HG03521 (cell line): ENCODE results near the gene CUX1.
"Not testable (repeated sequence)": the region's sequence is repeated elsewhere in the genome, so short reads cannot be mapped to it uniquely, and the experiment has no call there.

ENCODE experiments used
- ATAC-seq: cut with Tn5 transposase; IDR thresholded peaks from one replicate; pipeline ENCODE4 v1.9.1; 2021; ENCODE audit warnings: mild to moderate bottlenecking, moderate library complexity; ENCODE audit not compliant: unreplicated experiment

CUX1 gene

GRCh38 chr7:102029616-102030015, 212.2 kb downstream of the CUX1 start:
- no peak for ATAC-seq

DNA sequence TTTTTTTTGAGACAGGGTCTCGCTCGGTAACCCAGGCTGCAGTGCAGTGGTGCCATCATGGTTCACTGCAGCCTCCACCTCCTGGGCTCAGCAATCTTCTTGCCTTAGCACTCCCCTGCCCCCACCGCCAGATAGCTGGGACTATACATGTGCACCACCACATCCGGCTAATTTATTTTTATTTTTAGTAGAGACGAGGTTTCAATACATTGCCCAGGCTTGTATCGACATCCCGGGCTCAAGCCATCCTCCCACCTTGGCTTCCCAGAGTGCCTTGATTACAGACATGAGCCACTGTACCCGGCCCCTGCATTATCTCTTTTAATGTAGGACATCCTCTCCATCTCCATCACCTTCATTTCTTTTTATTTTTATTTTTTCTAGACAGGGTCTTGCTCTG, 213.3 kb downstream of the CUX1 start:
- no peak for ATAC-seq

DNA sequence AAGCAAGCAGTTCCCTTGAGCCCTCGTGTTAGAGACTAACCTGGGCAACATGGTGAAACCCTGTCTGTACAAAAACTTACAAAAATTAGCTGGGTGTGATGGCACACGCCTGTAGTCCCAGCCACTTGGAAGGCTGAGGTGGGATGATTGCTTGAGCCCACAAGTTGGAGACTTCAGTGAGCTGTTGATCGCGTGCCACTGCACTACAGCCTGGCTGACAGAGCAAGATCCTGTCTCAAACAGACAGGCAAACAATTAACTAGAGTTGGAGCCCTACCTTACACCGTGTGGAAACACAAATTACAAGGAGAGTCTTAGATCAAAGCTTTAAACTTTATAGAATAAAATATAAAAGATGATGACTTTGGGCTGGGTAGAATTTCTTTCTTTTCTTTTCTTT, 219.5 kb downstream of the CUX1 start:
- no peak for ATAC-seq

DNA sequence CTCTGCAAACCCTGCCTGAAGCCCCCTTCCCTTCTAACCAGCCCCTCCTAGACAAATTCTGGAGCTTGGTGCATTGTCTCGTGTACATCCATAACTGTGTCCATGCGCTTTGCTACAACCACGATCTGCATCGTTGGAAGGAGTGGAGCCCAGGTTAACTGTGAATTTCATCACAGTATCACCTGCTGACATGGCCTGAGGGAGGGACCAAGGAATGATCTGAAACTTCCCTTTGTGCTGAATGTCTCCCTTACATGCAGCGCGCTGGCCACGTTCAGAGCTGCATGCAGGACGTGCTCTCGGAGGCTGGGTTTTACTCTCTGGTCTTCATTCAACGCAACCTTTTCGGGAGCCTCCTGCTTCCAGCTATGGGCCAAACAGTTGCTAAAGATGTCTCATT, 222.3 kb downstream of the CUX1 start:
- no peak for ATAC-seq

DNA sequence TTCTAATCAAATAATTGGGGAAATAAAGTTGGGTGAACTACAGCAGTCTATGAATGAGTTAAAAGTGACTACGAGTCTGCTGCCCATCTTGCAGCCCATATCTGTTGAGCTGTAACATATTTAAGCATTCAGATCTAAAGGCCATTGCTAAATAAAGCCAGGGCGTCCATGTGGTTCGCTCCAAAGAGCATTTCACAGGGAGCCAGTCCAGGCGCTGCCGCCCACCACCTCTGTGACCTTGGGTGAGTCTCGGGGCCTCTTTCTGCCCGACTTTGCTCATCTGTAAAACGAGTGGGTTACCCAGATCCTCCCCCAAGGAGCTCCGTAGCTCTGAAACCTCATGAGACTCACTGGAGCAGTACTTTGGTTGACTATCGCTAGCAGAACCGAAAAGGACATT, 223.1 kb downstream of the CUX1 start:
- ATAC-seq, result no peak

GRCh38 chr7:102042016-102042656, 224.7 kb downstream of the CUX1 start:
- ATAC-seq, result no peak

GRCh38 chr7:102042796-102043195, 225.4 kb downstream of the CUX1 start:
- ATAC-seq, result not testable (repeated sequence)

- no peak for ATAC-seq
These were observed 227.2 kb downstream of the CUX1 start for GRCh38 chr7:102044641-102044983.

DNA sequence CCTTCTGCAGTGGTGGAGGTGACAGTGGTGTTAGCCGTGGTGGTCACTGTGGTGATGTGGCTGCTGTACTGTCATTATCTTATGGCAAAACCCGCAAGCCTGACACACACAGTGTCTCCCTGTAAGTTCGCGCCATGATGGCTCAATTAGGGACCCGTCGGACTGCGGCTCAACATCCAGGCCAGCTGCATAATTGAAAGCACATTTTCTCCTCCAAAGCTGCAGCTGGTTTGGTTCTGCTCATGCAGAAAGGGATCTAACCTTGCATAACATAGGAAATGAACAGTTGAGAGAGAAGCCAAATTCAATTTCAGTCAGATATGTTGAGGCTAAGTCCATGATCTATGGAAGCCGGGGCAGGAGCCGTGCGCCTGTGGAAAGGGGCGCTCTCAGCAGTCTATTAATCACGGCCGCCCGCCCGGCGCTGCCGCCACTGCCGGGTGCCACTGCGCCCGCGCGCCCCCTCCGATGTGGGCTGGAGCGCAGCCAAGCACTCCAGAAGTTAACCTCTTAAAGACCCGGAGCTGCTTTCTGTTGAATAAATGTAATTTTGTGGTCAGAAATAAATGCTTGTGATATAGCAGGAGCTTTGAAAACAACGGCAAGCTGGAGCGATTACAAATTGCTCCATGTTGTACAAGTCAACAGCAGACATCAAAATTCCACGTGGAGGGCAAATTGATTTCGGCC, 227.7 kb downstream of the CUX1 start:
- ATAC-seq, result no peak

- ATAC-seq, result no peak
These were observed 228.4 kb downstream of the CUX1 start for GRCh38 chr7:102045681-102046372.

DNA sequence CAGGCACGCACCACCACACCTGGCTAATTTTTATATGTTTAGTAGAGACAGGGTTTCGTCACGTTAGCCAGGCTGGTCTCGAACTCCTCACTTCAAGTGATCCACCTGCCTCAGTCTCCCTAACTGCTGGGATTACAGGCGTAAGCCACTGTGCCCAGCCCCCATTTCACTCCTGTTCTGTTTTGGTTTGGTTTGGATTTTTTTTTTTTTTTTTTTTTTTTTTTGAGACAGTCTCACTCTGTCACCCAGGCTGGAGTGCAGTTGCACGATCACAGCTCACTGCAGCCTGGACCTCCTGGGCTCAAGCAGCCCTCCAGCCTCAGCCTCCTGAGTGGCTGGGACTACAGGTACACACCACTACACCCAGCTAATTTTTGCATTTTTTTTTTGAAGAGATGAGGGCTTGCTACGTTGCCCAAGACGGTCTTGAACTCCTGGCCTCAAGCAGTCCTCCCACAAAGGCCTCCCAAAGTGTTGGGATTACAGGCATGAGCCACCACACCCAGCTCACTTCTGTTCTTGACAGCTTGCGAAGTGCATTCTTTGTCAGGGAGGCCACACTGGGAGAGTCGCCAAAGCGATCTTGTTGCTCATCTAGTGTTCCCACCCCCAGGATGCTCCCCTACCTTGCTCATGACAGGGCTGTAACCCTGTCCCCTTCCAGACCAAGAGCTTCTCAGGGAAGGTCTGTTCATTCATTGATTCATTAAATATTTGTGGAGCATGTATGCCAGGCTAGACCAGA, 229.1 kb downstream of the CUX1 start:
- ATAC-seq, result no peak

DNA sequence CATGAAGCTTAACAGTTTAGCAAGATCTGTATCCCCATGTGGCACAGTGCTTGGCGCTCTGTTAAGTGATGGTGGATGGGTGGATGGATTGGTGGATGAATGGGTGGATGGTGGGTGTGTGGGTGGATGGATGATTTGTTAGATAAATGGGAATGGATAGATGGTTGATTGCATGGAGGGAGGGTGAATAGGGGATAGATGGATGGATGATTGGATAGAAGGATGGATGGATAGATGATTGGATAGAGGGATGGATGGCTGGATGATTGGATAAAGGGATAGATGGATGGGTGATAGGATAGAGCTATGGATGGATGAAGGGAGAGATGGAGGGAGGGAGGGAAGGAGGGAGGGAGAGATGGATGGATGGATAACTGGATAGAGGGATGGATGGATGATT, 229.7 kb downstream of the CUX1 start:
- ATAC-seq, result no peak

GRCh38 chr7:102049765-102050164, 232.3 kb downstream of the CUX1 start:
- ATAC-seq, result no peak

DNA sequence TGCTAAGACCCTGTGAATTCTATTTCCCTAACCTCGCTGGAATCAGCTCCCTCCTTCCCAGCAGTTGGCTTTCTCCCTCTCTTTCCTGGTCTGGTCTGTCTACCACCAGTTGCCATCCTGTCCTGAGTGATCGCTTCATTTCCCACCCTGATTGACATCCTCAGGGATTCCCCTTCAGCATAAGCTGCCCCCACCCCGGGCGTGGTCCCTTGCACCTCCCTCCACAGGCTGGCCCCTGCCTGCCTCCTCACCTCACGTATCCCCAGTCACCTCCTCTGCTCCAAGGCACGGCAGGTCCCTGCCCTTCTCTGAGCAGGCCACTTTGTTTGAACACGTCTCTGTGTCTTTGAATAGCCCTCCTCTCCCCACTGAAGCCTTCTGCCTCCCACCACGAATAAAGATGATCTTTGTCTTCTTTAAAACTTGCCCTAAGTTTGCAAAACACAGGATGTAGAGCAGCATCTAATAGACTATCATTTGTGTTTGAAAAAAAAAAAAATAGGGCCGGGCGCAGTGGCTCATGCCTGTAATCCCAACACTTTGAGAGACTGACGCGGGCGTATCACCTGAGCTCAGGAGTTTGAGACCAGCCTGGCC, 233.5 kb downstream of the CUX1 start:
- no peak for ATAC-seq

GRCh38 chr7:102051736-102052135, 234.3 kb downstream of the CUX1 start:
- not testable (repeated sequence) for ATAC-seq

GRCh38 chr7:102054158-102054557, 236.7 kb downstream of the CUX1 start:
- no peak for ATAC-seq

DNA sequence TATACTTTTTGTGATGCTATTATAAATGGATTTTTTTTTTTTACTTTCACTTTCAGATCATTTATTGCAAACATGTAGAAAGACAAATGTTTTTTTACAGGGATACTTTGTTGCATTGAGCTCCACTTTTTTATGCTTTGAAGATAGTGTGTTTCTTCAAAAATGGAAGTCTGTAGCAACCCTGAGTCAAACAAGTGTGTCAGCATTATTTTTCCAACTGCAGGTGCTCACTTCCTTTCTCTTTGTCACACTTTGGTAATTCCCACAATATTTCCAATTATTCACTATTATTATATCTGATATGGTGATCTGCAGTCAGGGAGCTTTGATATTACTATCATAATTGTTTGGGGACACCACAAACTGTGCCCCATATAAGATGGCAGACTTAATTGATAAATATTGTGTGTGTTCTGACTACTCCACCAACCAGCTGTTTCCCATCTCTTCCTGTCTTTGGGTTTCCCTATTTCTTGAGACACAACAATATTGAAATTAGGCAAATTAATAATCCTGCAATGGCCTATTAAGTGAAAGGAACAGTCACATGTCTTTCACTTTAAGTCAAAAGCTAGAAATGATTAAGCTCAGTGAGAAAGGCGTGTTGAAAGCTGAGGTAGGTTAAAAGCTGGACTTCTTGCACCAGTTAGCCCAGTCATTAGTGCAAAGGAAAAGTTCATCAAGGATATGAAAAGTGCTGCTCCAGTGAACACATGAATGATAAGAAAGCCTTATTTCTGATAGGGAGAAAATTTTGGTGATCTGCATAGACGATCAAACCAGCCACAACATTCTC, 238.0 kb downstream of the CUX1 start:
- ATAC-seq, result no peak

DNA sequence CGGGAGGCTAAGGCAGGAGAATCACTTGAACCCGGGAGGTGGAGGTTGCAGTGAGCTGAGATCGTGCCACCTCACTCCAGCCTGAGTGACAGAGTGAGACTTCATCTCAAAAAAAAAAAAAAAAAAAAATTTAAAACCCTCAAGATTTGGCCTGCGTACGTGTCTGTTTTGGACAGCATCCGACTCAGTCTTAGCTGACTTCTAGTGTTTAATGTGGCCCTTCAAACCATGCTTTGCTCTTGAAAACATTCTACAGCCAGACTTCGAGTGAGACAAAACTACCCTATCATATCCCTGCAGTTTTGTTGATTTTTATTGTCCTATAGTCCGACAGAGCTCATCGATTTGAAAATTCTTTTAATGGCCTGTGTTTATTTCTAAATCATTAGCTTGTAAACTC, 242.1 kb downstream of the CUX1 start:
- no peak for ATAC-seq

GRCh38 chr7:102061354-102061945, 244.0 kb downstream of the CUX1 start:
- no peak for ATAC-seq

DNA sequence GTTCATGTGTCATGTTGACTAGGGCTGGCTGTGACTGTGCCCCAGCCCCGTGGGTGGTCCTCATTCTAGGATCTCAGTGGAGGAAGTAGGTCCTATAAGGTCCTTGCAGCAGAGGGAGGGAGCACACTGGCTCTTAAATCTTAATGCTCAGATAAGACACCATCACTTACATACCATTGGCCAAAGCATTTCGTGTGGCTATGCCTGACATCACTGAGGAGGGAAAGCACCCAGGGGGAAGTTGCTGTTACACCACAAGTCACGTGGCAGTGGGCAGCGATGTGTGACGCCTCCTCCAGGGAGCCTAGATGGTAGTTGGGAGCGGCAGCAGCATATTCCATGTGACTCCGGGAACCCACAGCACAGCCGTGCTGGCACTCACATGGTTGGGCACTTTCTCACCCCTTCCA, 244.6 kb downstream of the CUX1 start:
- no peak for ATAC-seq
